Measurements from ENCODE around the gene MAP3K1.

The MAP3K1 gene

DNA sequence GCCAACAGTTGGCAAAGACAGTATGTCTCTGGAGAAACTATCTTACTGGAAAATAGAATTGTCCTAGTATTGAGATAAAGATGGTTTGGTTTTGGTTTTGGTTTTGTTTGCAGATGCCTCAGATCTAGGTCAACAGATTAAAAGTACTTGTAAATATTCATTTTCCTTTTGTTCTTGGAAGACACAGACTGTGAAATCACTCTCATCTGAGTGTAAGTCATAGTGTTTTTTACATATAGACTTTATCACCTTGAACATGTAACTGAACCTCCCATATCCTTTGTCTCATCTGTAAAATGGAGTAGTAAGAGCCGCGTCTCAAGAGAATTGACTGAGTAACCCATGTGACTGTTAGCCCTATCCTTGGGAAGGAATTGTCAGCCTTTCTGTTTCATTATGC lies 34.3 kb downstream of the MAP3K1 start:
- Histone ChIP-seq H3K9me3 (ENCODE audit: insufficient read depth, low read length) (no peaks in the 10 kb centered on the region), H3K4me3 (ENCODE audit: insufficient read length, low read depth) (no peak overlapping the region), H3K4me1 (ENCODE audit: insufficient read depth, insufficient read length) (no peaks in the 10 kb centered on the region), H3K36me3 (ENCODE audit: insufficient read depth, insufficient read length, low read length) (no peaks in the 10 kb centered on the region), H3K9ac (ENCODE audit: insufficient read length, low read depth) (no peak overlapping the region), H3K27me3 (ENCODE audit: insufficient read depth, insufficient read length) (no peaks in the 10 kb centered on the region)
- TF ChIP-seq YY1 (IDR thresholded peaks at IDR 0.05; ENCODE audit: insufficient read depth, insufficient read length), result no peak
- no peak for TF ChIP-seq SUZ12 (IDR thresholded peaks at IDR 0.05; ENCODE audit: extremely low read depth, insufficient read depth, insufficient read length)
- DNase-seq (ENCODE audit: low read depth, low spot score), result no peak

DNA sequence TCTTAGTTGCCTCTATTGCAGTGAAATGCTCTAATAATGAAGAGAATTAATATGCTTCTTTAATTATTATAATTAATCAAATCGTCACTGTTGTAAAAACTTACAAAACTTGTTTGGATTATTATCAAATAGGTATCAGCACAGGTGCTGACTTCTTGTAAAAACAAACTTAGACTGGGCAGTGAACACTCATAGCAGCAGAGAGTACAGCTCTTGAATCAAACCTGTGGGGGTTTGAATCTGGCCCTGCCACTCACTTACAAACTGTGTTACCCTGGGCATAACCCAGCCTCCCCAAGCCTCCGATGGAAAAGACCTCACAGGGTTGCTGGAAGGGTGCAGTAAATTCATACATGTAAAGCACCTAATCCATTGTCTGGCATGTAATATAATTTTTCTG lies 35.1 kb downstream of the MAP3K1 start:
- no peaks in the 10 kb centered on the region for H3K4me1 ChIP-seq (ENCODE audit: insufficient read depth, insufficient read length)
- H3K9me3 ChIP-seq (ENCODE audit: insufficient read depth, low read length), result no peaks in the 10 kb centered on the region
- no peak for DNase-seq (ENCODE audit: low read depth, low spot score)
- TF ChIP-seq ZNF274 (IDR thresholded peaks at IDR 0.05; ENCODE audit: low read depth, low read length) (no peak), YY1 (IDR thresholded peaks at IDR 0.05; ENCODE audit: insufficient read depth, insufficient read length) (no peak), SUZ12 (IDR thresholded peaks at IDR 0.05; ENCODE audit: extremely low read depth, insufficient read depth, insufficient read length) (no peak)
- H3K27me3 ChIP-seq (ENCODE audit: insufficient read depth, insufficient read length), result no peaks in the 10 kb centered on the region
- no peak overlapping the region for H3K4me3 ChIP-seq (ENCODE audit: insufficient read length, low read depth)
- H3K36me3 ChIP-seq (ENCODE audit: insufficient read depth, insufficient read length, low read length), result no peaks in the 10 kb centered on the region
- H3K9ac ChIP-seq (ENCODE audit: insufficient read length, low read depth), result no peak overlapping the region

DNA sequence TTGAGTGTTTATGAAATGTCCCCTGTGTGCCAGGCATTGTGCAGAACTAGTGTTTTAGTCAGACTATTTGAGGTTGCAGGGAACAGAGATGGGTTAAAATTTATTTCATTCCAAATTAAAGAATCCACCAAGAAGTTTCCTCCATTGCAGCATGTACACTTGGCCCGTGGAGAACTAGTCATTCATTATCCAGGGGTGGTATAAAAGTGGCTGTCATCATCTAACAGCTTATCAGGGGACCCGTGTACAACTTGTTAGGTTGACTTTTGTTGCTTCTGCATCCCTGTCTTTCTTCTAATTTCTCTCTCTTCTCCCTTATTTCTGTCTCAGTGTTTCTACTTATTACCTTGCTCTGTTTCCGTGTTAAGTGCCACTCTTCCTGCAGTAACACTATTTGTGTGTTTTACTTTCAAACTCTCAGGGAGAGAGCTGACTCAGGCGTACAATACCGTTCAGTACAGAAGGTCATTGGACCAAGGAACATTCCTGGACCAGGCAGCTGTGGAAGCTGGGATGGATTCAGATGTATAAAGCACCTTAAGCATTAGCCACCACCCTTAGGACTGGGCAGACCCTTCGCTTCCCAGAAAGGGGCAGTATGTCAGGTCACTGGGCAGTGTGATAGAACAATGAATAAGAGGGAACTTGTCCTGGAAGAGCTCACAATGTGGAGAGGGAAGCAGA lies 36.1 kb downstream of the MAP3K1 start:
- H3K9ac ChIP-seq (ENCODE audit: insufficient read length, low read depth), result no peak overlapping the region
- no peaks in the 10 kb centered on the region for H3K9me3 ChIP-seq (ENCODE audit: insufficient read depth, low read length)
- H3K36me3 ChIP-seq (ENCODE audit: insufficient read depth, insufficient read length, low read length), result no peaks in the 10 kb centered on the region
- no peak overlapping the region for H3K4me3 ChIP-seq (ENCODE audit: insufficient read length, low read depth)
- no peak for DNase-seq (ENCODE audit: low read depth, low spot score)
- no peaks in the 10 kb centered on the region for H3K27me3 ChIP-seq (ENCODE audit: insufficient read depth, insufficient read length)
- no peaks in the 10 kb centered on the region for H3K4me1 ChIP-seq (ENCODE audit: insufficient read depth, insufficient read length)
- TF ChIP-seq ZNF274 (IDR thresholded peaks at IDR 0.05; ENCODE audit: low read depth, low read length) (no peak), SUZ12 (IDR thresholded peaks at IDR 0.05; ENCODE audit: extremely low read depth, insufficient read depth, insufficient read length) (no peak), YY1 (IDR thresholded peaks at IDR 0.05; ENCODE audit: insufficient read depth, insufficient read length) (no peak)

DNA sequence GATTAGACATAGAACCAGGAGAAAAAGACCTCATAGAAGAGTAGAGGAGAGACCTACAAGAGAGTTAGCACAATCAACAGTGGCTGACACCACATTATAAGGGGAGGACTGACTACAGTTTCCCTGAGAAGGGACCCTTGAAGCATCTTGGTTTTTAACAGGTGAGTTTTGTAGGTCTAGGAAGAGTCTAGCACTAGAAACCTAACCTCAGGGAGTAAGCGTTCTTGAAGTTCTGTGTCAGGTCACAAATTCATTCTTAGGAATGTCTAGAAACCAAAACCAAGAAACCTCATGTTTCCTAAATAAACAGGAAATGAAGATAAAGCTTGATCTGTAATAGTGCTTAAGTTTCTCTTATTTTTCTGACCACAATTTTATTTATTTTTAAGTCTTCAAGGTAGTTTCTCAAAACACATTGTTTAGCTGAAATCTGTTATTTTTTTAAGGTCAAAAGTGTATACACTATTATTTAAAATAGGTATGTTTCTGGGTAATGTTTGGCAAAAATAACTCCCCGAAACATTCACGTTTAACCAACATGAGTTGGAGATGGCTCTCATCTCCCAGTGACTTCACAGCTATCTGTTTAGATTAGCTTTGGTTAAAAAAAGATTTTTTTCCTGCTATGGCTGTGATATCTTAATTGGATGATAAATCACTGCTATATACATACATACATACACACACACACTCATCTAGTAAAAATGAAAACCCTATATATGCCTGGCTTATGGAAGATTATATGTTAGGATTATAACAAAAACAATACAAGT lies 37.1 kb downstream of the MAP3K1 start:
- H3K9ac ChIP-seq (ENCODE audit: insufficient read length, low read depth), result no peak overlapping the region
- TF ChIP-seq ZNF274 (IDR thresholded peaks at IDR 0.05; ENCODE audit: low read depth, low read length) (no peak), SUZ12 (IDR thresholded peaks at IDR 0.05; ENCODE audit: extremely low read depth, insufficient read depth, insufficient read length) (no peak), YY1 (IDR thresholded peaks at IDR 0.05; ENCODE audit: insufficient read depth, insufficient read length) (no peak)
- H3K4me1 ChIP-seq (ENCODE audit: insufficient read depth, insufficient read length), result no peaks in the 10 kb centered on the region
- H3K9me3 ChIP-seq (ENCODE audit: insufficient read depth, low read length), result no peaks in the 10 kb centered on the region
- H3K27me3 ChIP-seq (ENCODE audit: insufficient read depth, insufficient read length), result no peaks in the 10 kb centered on the region
- no peaks in the 10 kb centered on the region for H3K36me3 ChIP-seq (ENCODE audit: insufficient read depth, insufficient read length, low read length)
- H3K4me3 ChIP-seq (ENCODE audit: insufficient read length, low read depth), result no peak overlapping the region
- DNase-seq (ENCODE audit: low read depth, low spot score), result no peak

GRCh38 chr5:56853698-56854097 lies 38.3 kb downstream of the MAP3K1 start:
- no peak overlapping the region for H3K9ac ChIP-seq (ENCODE audit: insufficient read length, low read depth)
- no peak for TF ChIP-seq ZNF274 (IDR thresholded peaks at IDR 0.05; ENCODE audit: low read depth, low read length)
- TF ChIP-seq YY1 (IDR thresholded peaks at IDR 0.05; ENCODE audit: insufficient read depth, insufficient read length), result no peak
- no peak for TF ChIP-seq SUZ12 (IDR thresholded peaks at IDR 0.05; ENCODE audit: extremely low read depth, insufficient read depth, insufficient read length)
- H3K4me1 ChIP-seq (ENCODE audit: insufficient read depth, insufficient read length), result no peaks in the 10 kb centered on the region
- no peaks in the 10 kb centered on the region for H3K9me3 ChIP-seq (ENCODE audit: insufficient read depth, low read length)
- no peak for DNase-seq (ENCODE audit: low read depth, low spot score)
- no peaks in the 10 kb centered on the region for H3K27me3 ChIP-seq (ENCODE audit: insufficient read depth, insufficient read length)
- no peak overlapping the region for H3K4me3 ChIP-seq (ENCODE audit: insufficient read length, low read depth)
- H3K36me3 ChIP-seq (ENCODE audit: insufficient read depth, insufficient read length, low read length), result no peaks in the 10 kb centered on the region

DNA sequence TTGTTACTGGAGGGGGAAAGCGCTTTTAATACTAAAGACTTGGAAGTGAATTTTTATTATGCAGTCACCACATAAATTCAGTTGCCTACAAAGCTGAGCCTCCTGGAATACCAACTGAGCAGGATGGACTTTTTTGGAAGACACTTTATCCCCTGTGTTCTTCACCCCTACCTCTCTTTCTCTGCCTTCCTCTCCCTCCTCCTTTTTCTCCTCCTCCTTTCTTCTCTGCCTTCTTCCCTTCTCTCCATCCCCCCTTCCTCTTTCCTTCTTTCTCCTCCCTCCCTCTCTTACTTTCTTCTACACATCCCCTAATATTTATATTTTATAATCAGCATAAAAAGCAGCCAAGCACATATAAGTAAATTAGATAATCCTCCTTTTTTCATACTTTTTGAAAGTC lies 39.6 kb downstream of the MAP3K1 start:
- H3K36me3 ChIP-seq (ENCODE audit: insufficient read depth, insufficient read length, low read length), result peaks cover 5% of the 10 kb centered on the region
- H3K27me3 ChIP-seq (ENCODE audit: insufficient read depth, insufficient read length), result no peaks in the 10 kb centered on the region
- TF ChIP-seq YY1 (IDR thresholded peaks at IDR 0.05; ENCODE audit: insufficient read depth, insufficient read length) (no peak), ZNF274 (IDR thresholded peaks at IDR 0.05; ENCODE audit: low read depth, low read length) (no peak), SUZ12 (IDR thresholded peaks at IDR 0.05; ENCODE audit: extremely low read depth, insufficient read depth, insufficient read length) (no peak)
- H3K4me1 ChIP-seq (ENCODE audit: insufficient read depth, insufficient read length), result no peaks in the 10 kb centered on the region
- no peak for DNase-seq (ENCODE audit: low read depth, low spot score)
- H3K4me3 ChIP-seq (ENCODE audit: insufficient read length, low read depth), result no peak overlapping the region
- no peaks in the 10 kb centered on the region for H3K9me3 ChIP-seq (ENCODE audit: insufficient read depth, low read length)
- no peak overlapping the region for H3K9ac ChIP-seq (ENCODE audit: insufficient read length, low read depth)

GRCh38 chr5:56856541-56857178 lies 41.3 kb downstream of the MAP3K1 start:
- peaks cover 4% of the 10 kb centered on the region; the same call in 1 of the 2 replicates for H3K9me3 ChIP-seq (ENCODE audit: insufficient read depth, low read length)
- H3K9ac ChIP-seq (ENCODE audit: insufficient read length, low read depth), result no peak overlapping the region
- no peaks in the 10 kb centered on the region for H3K4me1 ChIP-seq (ENCODE audit: insufficient read depth, insufficient read length)
- TF ChIP-seq ZNF274 (IDR thresholded peaks at IDR 0.05; ENCODE audit: low read depth, low read length) (no peak), YY1 (IDR thresholded peaks at IDR 0.05; ENCODE audit: insufficient read depth, insufficient read length) (no peak), SUZ12 (IDR thresholded peaks at IDR 0.05; ENCODE audit: extremely low read depth, insufficient read depth, insufficient read length) (no peak)
- DNase-seq (ENCODE audit: low read depth, low spot score), result no peak
- peaks cover 13% of the 10 kb centered on the region for H3K36me3 ChIP-seq (ENCODE audit: insufficient read depth, insufficient read length, low read length)
- no peak overlapping the region for H3K4me3 ChIP-seq (ENCODE audit: insufficient read length, low read depth)
- H3K27me3 ChIP-seq (ENCODE audit: insufficient read depth, insufficient read length), result no peaks in the 10 kb centered on the region
